Ovary (tissue), 9 donors: ENCODE data around the gene TANC1. TPM values are rescaled to one million over a fixed set of nuclear protein-coding genes. Genes with fewer than 3 reads are reported as not detected.

Source experiments
- DNase-seq, 5 donors: peaks; one replicate each; pipeline ENCODE4 v3.0.0-alpha.2; 2019 to 2020
- H3K27ac ChIP-seq, 2 donors: fragments of 200-600 bp; one replicate each; pipeline versions ENCODE4 v1.5.1 to v1.8.0; 2019 to 2022
- H3K27me3 ChIP-seq: fragments of 200-600 bp; one replicate; pipeline ENCODE4 v1.8.0; 2022
- H3K36me3 ChIP-seq: fragments of 200-600 bp; sonication (generic); one replicate; pipeline ENCODE4 v1.5.1; 2019
- H3K4me1 ChIP-seq: one replicate; pipeline ENCODE4 v1.8.1; 2013; ENCODE audit warnings: mild to moderate bottlenecking, moderate library complexity; ENCODE audit not compliant: insufficient read depth
- H3K4me3 ChIP-seq: fragments of 200-600 bp; sonication (generic); one replicate; pipeline ENCODE4 v1.5.1; 2017
- H3K9me3 ChIP-seq, 2 donors: fragments of 200-600 bp in 1 of 2; sonication (generic) in 1 of 2; one replicate each; pipeline versions ENCODE4 v1.5.1 to v1.8.1; 2013 to 2019; ENCODE audit warnings: mild to moderate bottlenecking in 1 of 2, moderate library complexity in 1 of 2
- EP300 ChIP-seq: sonication (generic); formaldehyde crosslinking; IDR thresholded peaks from one replicate; pipeline ENCODE4 v1.6.1; 2017; ENCODE audit warnings: antibody characterized with exemption
- POLR2A ChIP-seq: fragments of 450-650 bp; IDR thresholded peaks from one replicate; pipeline ENCODE4 v1.6.1; 2017; ENCODE audit warnings: antibody characterized with exemption, mild to moderate bottlenecking, moderate library complexity
- WGBS, 3 donors: extraction: QIAGEN DNeasy Blood & Tissue Kit in 1 of 3; methylation state at CpG; one replicate each; pipeline versions ENCODE4 v1.1.5 to v1.1.7; 2013 to 2017; 5-methylcytosine and 5-hydroxymethylcytosine counted together
- intact Hi-C, 4 donors: fragments of 100-400 bp; cut with DNase I; formaldehyde crosslinking; loops; one replicate each; pipeline versions ENCODE4 v1.11.0 to v1.15.1; 2022 to 2023
- polyA plus RNA-seq, 2 donors: library from polyadenylated mRNA; stranded (reverse); fragments of 200-250 nt in 1 of 2; fragments of 350-450 nt in 1 of 2; fragmentation: Illumina TruSeq in 1 of 2; extraction: RNeasy Lipid Tissue Mini Kit (QIAGEN cat#74804) in 1 of 2; gene quantifications; one replicate each; pipeline ENCODE4 v1.2.3, GENCODE V29; 2013 to 2014
- total RNA-seq, 7 donors: library from RNA; depleted of rRNA in 2 of 7; stranded (reverse); fragments of >200 nt in 2 of 7; fragmentation: NEBNext Ultra II Directional in 3 of 7; extraction: Animal tissue kit (Norgen Biotek cat#: 25700) in 3 of 7; gene quantifications; one replicate each; pipeline versions ENCODE4 v1.1.0 to v1.2.4, GENCODE V29; 2016 to 2023
- TF ChIP-seq, protein P1 (sequence below), 3 donors: fragments of 450-650 bp in 2 of 3; fragments of 200-600 bp in 1 of 3; IDR thresholded peaks; one replicate each; pipeline versions ENCODE4 v1.5.1 to v1.8.0; 2016 to 2022; ENCODE audit warnings: antibody characterized with exemption in 3 of 3, mild to moderate bottlenecking in 1 of 3
- donor health status: DM: no; HTN: no; CAD: no; lungs with moderate emphysema.
- donor health status: DM: no; HTN: no; CAD: no.
- donor health status: Bipolar disorder and iron deficiency.
- donor health status: DM: yes; HTN: yes; CAD: no.
- donor health status: DM: no; HTN: no; CAD: no.
- donor health status: DM: yes; HTN: yes; CAD: no.

The TANC1 gene
- total and polyA plus RNA-seq, 9 donors = 12.2 to 39.2 (median 25.8) TPM

DNA sequence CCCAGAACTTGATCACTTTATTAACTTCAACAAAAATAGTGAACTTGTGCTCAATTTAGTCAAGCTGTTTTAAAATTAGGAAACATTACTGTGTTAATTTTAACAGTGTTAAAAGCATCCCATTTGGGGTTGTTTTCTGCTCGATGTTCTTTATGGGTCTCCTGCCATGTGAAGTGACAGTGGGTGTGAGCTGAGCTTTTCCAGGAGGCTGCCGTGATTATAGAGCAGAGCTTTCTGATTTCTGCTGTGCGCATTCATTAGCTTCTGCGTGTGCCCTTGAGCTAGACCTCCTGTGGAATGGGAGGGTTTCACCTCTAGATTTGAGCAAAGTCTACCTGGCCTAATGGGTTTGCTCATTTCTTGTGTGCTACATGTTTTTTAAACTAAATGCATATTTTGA, 196.6 kb downstream of the TANC1 start:
- TF ChIP-seq, protein P1, sequence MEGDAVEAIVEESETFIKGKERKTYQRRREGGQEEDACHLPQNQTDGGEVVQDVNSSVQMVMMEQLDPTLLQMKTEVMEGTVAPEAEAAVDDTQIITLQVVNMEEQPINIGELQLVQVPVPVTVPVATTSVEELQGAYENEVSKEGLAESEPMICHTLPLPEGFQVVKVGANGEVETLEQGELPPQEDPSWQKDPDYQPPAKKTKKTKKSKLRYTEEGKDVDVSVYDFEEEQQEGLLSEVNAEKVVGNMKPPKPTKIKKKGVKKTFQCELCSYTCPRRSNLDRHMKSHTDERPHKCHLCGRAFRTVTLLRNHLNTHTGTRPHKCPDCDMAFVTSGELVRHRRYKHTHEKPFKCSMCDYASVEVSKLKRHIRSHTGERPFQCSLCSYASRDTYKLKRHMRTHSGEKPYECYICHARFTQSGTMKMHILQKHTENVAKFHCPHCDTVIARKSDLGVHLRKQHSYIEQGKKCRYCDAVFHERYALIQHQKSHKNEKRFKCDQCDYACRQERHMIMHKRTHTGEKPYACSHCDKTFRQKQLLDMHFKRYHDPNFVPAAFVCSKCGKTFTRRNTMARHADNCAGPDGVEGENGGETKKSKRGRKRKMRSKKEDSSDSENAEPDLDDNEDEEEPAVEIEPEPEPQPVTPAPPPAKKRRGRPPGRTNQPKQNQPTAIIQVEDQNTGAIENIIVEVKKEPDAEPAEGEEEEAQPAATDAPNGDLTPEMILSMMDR (IDR thresholded peaks at IDR 0.05) = no peak
- TF ChIP-seq POLR2A = no peak
- TF ChIP-seq EP300 = no peak
- intact Hi-C loops = no loop called here
- Histone ChIP-seq H3K27ac (no peak overlapping the region), H3K27me3 (no peaks in the 10 kb centered on the region), H3K9me3 (no peaks in the 10 kb centered on the region), H3K4me1 (peaks cover 1% of the 10 kb centered on the region), H3K4me3 (no peak overlapping the region), H3K36me3 (no peaks in the 10 kb centered on the region)
- DNase-seq = no peak
- WGBS, 3 donors = 88 to 90% (median 89%) methylated on average over 4 of the region's 4 CpGs

DNA sequence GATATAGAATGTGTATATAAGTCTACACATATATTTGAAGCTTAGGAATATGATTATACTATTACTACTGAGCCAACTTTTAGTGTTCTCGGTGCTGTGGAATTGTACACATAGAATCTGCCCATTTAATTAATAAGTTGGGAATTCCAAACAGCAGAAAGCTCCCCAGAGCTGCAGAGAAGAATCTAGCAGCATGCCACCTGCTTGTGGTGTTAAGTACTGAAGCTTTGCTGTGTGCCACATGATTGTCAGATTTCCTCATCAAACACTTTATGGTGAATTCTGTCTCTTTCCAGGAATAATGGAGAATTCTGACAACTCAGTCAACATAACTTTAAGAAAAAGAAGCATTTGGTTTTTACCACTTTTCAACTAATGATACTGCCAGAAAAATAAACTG, 200.3 kb downstream of the TANC1 start:
- no peaks in the 10 kb centered on the region for H3K4me1 ChIP-seq
- intact Hi-C loops = no loop called here
- H3K27me3 ChIP-seq = no peaks in the 10 kb centered on the region
- TF ChIP-seq EP300 (no peak), POLR2A (no peak)
- no peaks in the 10 kb centered on the region for H3K36me3 ChIP-seq
- DNase-seq = no peak
- 53 to 88% (median 66%) methylated on average over 1 of the region's 1 CpG for WGBS, 3 donors
- no peaks in the 10 kb centered on the region for H3K9me3 ChIP-seq
- no peak overlapping the region for H3K27ac ChIP-seq
- no peak overlapping the region for H3K4me3 ChIP-seq

DNA sequence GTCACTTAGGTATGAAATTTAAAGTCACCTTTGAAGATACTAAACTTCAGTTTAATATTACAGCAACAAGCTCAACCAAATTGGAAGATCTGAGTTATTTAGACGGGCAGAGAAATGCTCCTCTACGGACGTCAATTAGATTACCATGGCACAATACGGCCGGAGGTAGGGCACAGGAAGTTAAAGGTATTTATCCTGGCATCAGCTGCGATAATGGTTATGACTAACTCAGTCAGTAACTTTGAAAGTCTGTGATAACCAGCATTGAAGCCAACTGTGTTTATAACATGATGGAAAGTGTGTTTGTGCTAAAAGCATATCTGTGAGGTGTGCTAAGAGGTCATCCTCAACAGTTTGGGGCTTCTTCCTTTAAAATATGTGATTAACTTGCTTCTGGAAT, 200.7 kb downstream of the TANC1 start:
- Histone ChIP-seq H3K4me1 (no peaks in the 10 kb centered on the region), H3K4me3 (no peak overlapping the region), H3K9me3 (no peaks in the 10 kb centered on the region), H3K36me3 (no peaks in the 10 kb centered on the region), H3K27me3 (no peaks in the 10 kb centered on the region), H3K27ac (no peak overlapping the region)
- no peak for DNase-seq
- TF ChIP-seq POLR2A (no peak), EP300 (no peak)
- TF ChIP-seq, protein P1 (IDR thresholded peaks at IDR 0.05) = no peak
- intact Hi-C loops = no loop called here
- WGBS, 3 donors = 77 to 95% (median 91%) methylated on average over 6 of the region's 6 CpGs

DNA sequence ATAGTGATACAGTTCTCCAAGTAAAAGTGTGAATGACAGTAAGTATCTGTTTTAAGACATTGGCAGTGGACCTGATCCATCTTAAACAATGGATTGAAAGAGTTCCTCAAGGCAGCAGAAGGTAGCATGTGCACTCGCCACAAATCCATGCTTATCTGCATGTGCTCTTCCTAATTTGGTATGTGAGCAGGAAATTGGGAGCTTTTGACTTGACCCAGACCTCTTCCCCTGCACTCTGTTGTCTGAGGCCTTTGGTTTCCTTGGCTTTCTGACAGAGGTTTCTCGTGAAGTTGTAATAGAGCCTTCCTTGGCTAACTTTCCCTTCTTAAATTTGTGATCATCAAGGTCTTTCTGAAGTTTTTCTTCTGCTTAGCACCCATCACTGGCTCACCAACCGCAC, 204.0 kb downstream of the TANC1 start:
- intact Hi-C loops = no loop called here
- no peak for DNase-seq
- TF ChIP-seq, protein P1 (IDR thresholded peaks at IDR 0.05) = no peak
- TF ChIP-seq EP300 = no peak
- TF ChIP-seq POLR2A = no peak
- Histone ChIP-seq H3K4me3 (no peak overlapping the region), H3K27me3 (no peaks in the 10 kb centered on the region), H3K27ac (no peak overlapping the region), H3K4me1 (no peaks in the 10 kb centered on the region), H3K9me3 (no peaks in the 10 kb centered on the region), H3K36me3 (no peaks in the 10 kb centered on the region)
- WGBS, 3 donors = 70 to 75% (median 71%) methylated on average over 3 of the region's 3 CpGs

- intact Hi-C loops = no loop called here
- TF ChIP-seq POLR2A = no peak
- no peak for TF ChIP-seq EP300
- H3K9me3 ChIP-seq = no peaks in the 10 kb centered on the region
- no peaks in the 10 kb centered on the region for H3K27me3 ChIP-seq
- WGBS, 3 donors = 93 to 96% (median 95%) methylated on average over 9 of the region's 9 CpGs
- no peak overlapping the region for H3K27ac ChIP-seq
- no peak overlapping the region for H3K4me3 ChIP-seq
- no peaks in the 10 kb centered on the region for H3K36me3 ChIP-seq
- DNase-seq = no peak
- no peaks in the 10 kb centered on the region for H3K4me1 ChIP-seq
Observed at GRCh38 chr2:159174759-159175158, 206.3 kb downstream of the TANC1 start.

DNA sequence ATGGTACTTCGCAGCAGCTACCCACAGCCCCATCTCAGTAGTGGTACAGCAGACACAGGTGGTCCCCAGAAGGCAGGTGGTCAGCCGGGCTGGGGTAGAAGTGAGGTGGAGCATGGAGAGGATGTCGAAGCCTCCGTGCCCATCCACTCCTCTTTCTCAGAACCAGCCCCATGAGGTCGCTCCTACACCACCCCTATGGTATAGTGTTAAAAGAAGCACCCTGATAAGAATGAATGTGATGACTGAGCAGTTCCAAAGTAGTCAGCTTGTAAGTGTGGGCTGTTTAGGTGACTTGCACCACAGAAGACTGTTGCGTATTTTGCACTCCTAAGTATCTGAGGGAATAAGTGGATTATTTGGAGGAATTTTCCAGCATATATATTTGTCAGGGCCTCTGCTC, 206.7 kb downstream of the TANC1 start:
- Histone ChIP-seq H3K4me1 (no peaks in the 10 kb centered on the region), H3K9me3 (no peaks in the 10 kb centered on the region), H3K4me3 (no peak overlapping the region), H3K27ac (no peak overlapping the region), H3K27me3 (no peaks in the 10 kb centered on the region), H3K36me3 (no peaks in the 10 kb centered on the region)
- WGBS, 3 donors = 78 to 97% (median 79%) methylated on average over 6 of the region's 6 CpGs
- intact Hi-C loops = no loop called here
- DNase-seq = no peak
- no peak for TF ChIP-seq POLR2A
- no peak for TF ChIP-seq EP300
- TF ChIP-seq, protein P1 (IDR thresholded peaks at IDR 0.05) = no peak
